Kidney (tissue), 14 donors: ENCODE data around the gene SMAGP. TPM values are rescaled to one million over a fixed set of nuclear protein-coding genes. Genes with fewer than 3 reads are reported as not detected.

Source experiments
- DNase-seq, 5 donors: peaks; one replicate each; pipeline ENCODE4 v3.0.0-alpha.2; 2013 to 2020
- FAIRE-seq: peaks from 2 replicates; lab custom pipeline; 2012; peaks lifted over from hg19 to GRCh38; lab: Jason Lieb, UNC
- H3K27ac ChIP-seq, 2 donors: one replicate each; pipeline ENCODE4 v1.7.0; 2013; ENCODE audit warnings: low read depth in 2 of 2, low read length in 2 of 2, inconsistent platforms in 1 of 2
- H3K27me3 ChIP-seq: one replicate; pipeline ENCODE4 v1.7.1; 2013; ENCODE audit warnings: low read length, inconsistent platforms; ENCODE audit not compliant: control insufficient read depth, insufficient read depth
- H3K36me3 ChIP-seq, 3 donors: one replicate each; pipeline versions ENCODE4 v1.7.0 to v1.7.1; 2013; ENCODE audit warnings: low read length in 3 of 3, control low read depth in 1 of 3, inconsistent platforms in 1 of 3; ENCODE audit not compliant: insufficient read depth in 3 of 3, control insufficient read depth in 2 of 3
- H3K4me1 ChIP-seq, 3 donors: one replicate each; pipeline versions ENCODE4 v1.7.0 to v1.7.1; 2013; ENCODE audit warnings: low read length in 3 of 3, inconsistent platforms in 1 of 3, low read depth in 1 of 3; ENCODE audit not compliant: control insufficient read depth in 2 of 3, insufficient read depth in 2 of 3
- H3K4me3 ChIP-seq, 3 donors: one replicate each; pipeline versions ENCODE4 v1.7.0 to v1.8.1; 2013; ENCODE audit warnings: low read length in 3 of 3, control low read depth in 1 of 3, inconsistent platforms in 1 of 3
- H3K9ac ChIP-seq, 3 donors: one replicate each; pipeline versions ENCODE4 v1.7.0 to v1.7.1; 2013; ENCODE audit warnings: low read length in 3 of 3, control low read depth in 1 of 3, inconsistent platforms in 1 of 3
- H3K9me3 ChIP-seq, 3 donors: one replicate each; pipeline versions ENCODE4 v1.7.0 to v1.7.1; 2013; ENCODE audit warnings: low read length in 3 of 3, control low read depth in 1 of 3, inconsistent platforms in 1 of 3; ENCODE audit not compliant: control insufficient read depth in 2 of 3, insufficient read depth in 1 of 3
- CTCF ChIP-seq: IDR thresholded peaks from 3 replicates; pipeline ENCODE4 v1.5.1; 2012; ENCODE audit warnings: mild to moderate bottlenecking, moderate library complexity, borderline replicate concordance; ENCODE audit not compliant: insufficient read depth; ENCODE audit errors: extremely low read depth
- intact Hi-C: fragments of 100-400 bp; cut with DNase I; formaldehyde crosslinking; loops from one replicate; pipeline ENCODE4 v1.11.1; 2022
- polyA plus RNA-seq: library from polyadenylated mRNA; stranded (reverse); fragments of 350-450 nt; fragmentation: Illumina TruSeq; extraction: RNeasy Lipid Tissue Mini Kit (QIAGEN cat#74804); gene quantifications from one replicate; pipeline ENCODE4 v1.2.3, GENCODE V29; 2014; ENCODE audit warnings: low read depth, low replicate concordance; ENCODE audit not compliant: insufficient read depth
- total RNA-seq: library from RNA; stranded (reverse); fragmentation: NEBNext Ultra II Directional; extraction: Animal tissue kit (Norgen Biotek cat#: 25700); gene quantifications from one replicate; pipeline ENCODE4 v1.2.1, GENCODE V29; 2021
- donor health status: control.
- donor health status: control.
- donor health status: control.
- donor health status: control.
- donor health status: control.
- donor health status: DM: yes; HTN: yes; CAD: no.
- donor health status: Normal renal cell carcinoma (clear cell type).

SMAGP gene
- total and polyA plus RNA-seq, 2 donors from 2014 or later, result 22.8 to 28.5 TPM

GRCh38 chr12:51270951-51271518 lies 820 bp upstream of the SMAGP start:
- Histone ChIP-seq H3K9ac (peak overlapping the region in 2 of 3 donors; percentile 34 to 45), H3K36me3 (no peaks in the 10 kb centered on the region), H3K27ac (peak overlapping the region; percentile 56 to 59), H3K4me1 (peaks cover 0 to 3% (median 0%) of the 10 kb centered on the region in 3 donors), H3K27me3 (peaks cover 2% of the 10 kb centered on the region), H3K4me3 (peak overlapping the region; percentile 56 to 76 (median 67)), H3K9me3 (no peaks in the 10 kb centered on the region)
- FAIRE-seq (no peak), DNase-seq (peak in 2 of 5 donors; percentile 26 to 40)
- intact Hi-C loops, result no loop called here
- no peak for TF ChIP-seq CTCF

- Histone ChIP-seq H3K36me3 (no peaks in the 10 kb centered on the region), H3K9me3 (no peaks in the 10 kb centered on the region), H3K9ac (peak overlapping the region in 2 of 3 donors; percentile 67 to 88), H3K27me3 (peaks cover 2% of the 10 kb centered on the region), H3K4me3 (peak overlapping the region in 2 of 3 donors; percentile 56 to 72), H3K4me1 (peaks cover 0 to 3% (median 0%) of the 10 kb centered on the region in 3 donors), H3K27ac (peak overlapping the region in 1 of 2 donors; percentile 67)
- peak; percentile 34 for TF ChIP-seq CTCF
- DNase-seq (peak; percentile 48 to 85 (median 56)), FAIRE-seq (no peak)
- intact Hi-C loops, result no loop called here
These were observed 795 bp downstream of the SMAGP start for GRCh38 chr12:51269174-51270066.

- no peak for FAIRE-seq
- Histone ChIP-seq H3K27ac (no peak overlapping the region), H3K36me3 (no peaks in the 10 kb centered on the region), H3K27me3 (no peaks in the 10 kb centered on the region), H3K9ac (no peak overlapping the region), H3K9me3 (no peaks in the 10 kb centered on the region), H3K4me3 (no peak overlapping the region), H3K4me1 (peaks cover 0 to 3% (median 0%) of the 10 kb centered on the region in 3 donors)
- no peak for DNase-seq
- no peak for TF ChIP-seq CTCF
- intact Hi-C loops, result no loop called here
These were observed 5.2 kb downstream of the SMAGP start for GRCh38 chr12:51265024-51265423.
